Endothelial cell of umbilical vein (primary cell): ENCODE data around the gene RER1. TPM values are rescaled to one million over a fixed set of nuclear protein-coding genes. Genes with fewer than 3 reads are reported as not detected.

ENCODE experiments used
- BruUV-seq: library from RNA; stranded (reverse); fragments of 400-500 nt; replicated peaks from 2 replicates; lab custom pipeline; 2021; lab: Mats Ljungman, UMichigan
- CTCF ChIA-PET: fragments of 300-600, 350-600 bp; sonication (Branson Sonifier 250); formaldehyde crosslinking; loops from one replicate; lab custom pipeline; 2021; ENCODE audit warnings: antibody characterized with exemption, inconsistent platforms; lab: Charles Lee
- POLR2A ChIA-PET: fragments of 300-600, 350-600 bp; sonication (Branson Sonifier 250); formaldehyde crosslinking; loops from one replicate; lab custom pipeline; 2021; ENCODE audit warnings: antibody characterized with exemption, inconsistent platforms; lab: Charles Lee
- DNase-seq: peaks from one replicate; pipeline ENCODE4 v3.0.0-alpha.2; 2011; ENCODE audit warnings: low read depth, low spot score
- FAIRE-seq: peaks from 2 replicates; lab custom pipeline; 2011; peaks lifted over from hg19 to GRCh38; lab: Jason Lieb, UNC
- H2AFZ ChIP-seq: 2 replicates; pipeline ENCODE4 v1.6.0; 2012; ENCODE audit warnings: low read depth, low read length, control low read depth, inconsistent platforms
- H3K27ac ChIP-seq: 2 replicates; pipeline ENCODE4 v1.5.1; 2011; ENCODE audit warnings: low read depth, mild to moderate bottlenecking, control low read depth, low read length, moderate library complexity; ENCODE audit not compliant: insufficient read depth
- H3K27me3 ChIP-seq, 2 experiments: 2 replicates each; pipeline versions ENCODE4 v1.6.0 to v1.6.1; 2011; ENCODE audit warnings: low read length in 2 of 2, mixed read lengths in 1 of 2; ENCODE audit not compliant: control insufficient read depth in 2 of 2, insufficient read depth in 2 of 2
- H3K36me3 ChIP-seq, 2 experiments: 2 replicates in 1 of 2; 3 replicates in 1 of 2; pipeline ENCODE4 v1.5.1; 2011; ENCODE audit warnings: low read length in 2 of 2, mild to moderate bottlenecking in 1 of 2, moderate library complexity in 1 of 2; ENCODE audit not compliant: control insufficient read depth in 2 of 2, insufficient read depth in 2 of 2; ENCODE audit errors: extremely low read depth in 1 of 2
- H3K4me1 ChIP-seq: 3 replicates; pipeline ENCODE4 v1.5.1; 2011; ENCODE audit warnings: mild to moderate bottlenecking, low read length; ENCODE audit not compliant: control insufficient read depth, insufficient read depth; ENCODE audit errors: extremely low read depth
- H3K4me2 ChIP-seq: 2 replicates; pipeline ENCODE4 v1.6.1; 2011; ENCODE audit warnings: low read length, control low read depth, mixed read lengths; ENCODE audit not compliant: insufficient read depth
- H3K4me3 ChIP-seq, 3 experiments: fragments of 200-600 bp in 1 of 3; sonication (generic), shearing (Covaris generic) in 1 of 3; replicated peaks in 1 of 3; 2 replicates each; pipeline ENCODE4 v1.5.1; 2011 to 2016; ENCODE audit warnings: control low read depth in 3 of 3, low read length in 3 of 3, mild to moderate bottlenecking in 2 of 3, inconsistent platforms in 1 of 3, low read depth in 1 of 3, moderate library complexity in 1 of 3; ENCODE audit not compliant: insufficient read depth in 1 of 3
- H3K79me2 ChIP-seq: 2 replicates; pipeline ENCODE4 v1.6.0; 2012; ENCODE audit warnings: low read length, inconsistent platforms; ENCODE audit not compliant: control insufficient read depth, insufficient read depth
- H3K9ac ChIP-seq: replicated peaks from 2 replicates; pipeline ENCODE3; 2011; ENCODE audit warnings: low read length, control low read depth; ENCODE audit not compliant: insufficient read depth; ENCODE audit errors: extremely low read depth
- H3K9me1 ChIP-seq: replicated peaks from 3 replicates; pipeline ENCODE4 v1.6.0; 2011; ENCODE audit warnings: mild to moderate bottlenecking, low read length; ENCODE audit not compliant: control insufficient read depth, insufficient read depth; ENCODE audit errors: extremely low read depth
- H3K9me3 ChIP-seq: replicated peaks from 2 replicates; pipeline ENCODE4 v1.5.1; 2012; ENCODE audit warnings: low read length, inconsistent platforms; ENCODE audit not compliant: control insufficient read depth, insufficient read depth
- H4K20me1 ChIP-seq: replicated peaks from 2 replicates; pipeline ENCODE3; 2011; ENCODE audit warnings: mild to moderate bottlenecking, low read length; ENCODE audit not compliant: control insufficient read depth, insufficient read depth; ENCODE audit errors: extremely low read depth
- EZH2 ChIP-seq: IDR thresholded peaks from 2 replicates; pipeline ENCODE4 v1.6.1; 2012; ENCODE audit warnings: borderline replicate concordance, low read depth, mild to moderate bottlenecking, moderate library complexity, low read length, inconsistent platforms; ENCODE audit not compliant: severe bottlenecking
- FOS ChIP-seq: IDR thresholded peaks from 2 replicates; pipeline ENCODE4 v1.6.1; 2011; ENCODE audit warnings: mild to moderate bottlenecking, low read length, moderate library complexity, borderline replicate concordance; ENCODE audit not compliant: insufficient read depth
- GATA2 ChIP-seq: IDR thresholded peaks from 2 replicates; pipeline ENCODE4 v1.7.0; 2011; ENCODE audit warnings: low read depth, mild to moderate bottlenecking, moderate library complexity, mixed read lengths, low read length; ENCODE audit not compliant: insufficient read length, insufficient read depth
- JUN ChIP-seq: IDR thresholded peaks from 2 replicates; pipeline ENCODE4 v1.6.1; 2011; ENCODE audit warnings: borderline replicate concordance, low read depth; ENCODE audit not compliant: insufficient read length, insufficient read depth
- MYC ChIP-seq: IDR thresholded peaks from one replicate; pipeline ENCODE4 v1.6.1; 2011; ENCODE audit warnings: mild to moderate bottlenecking, low read depth, low read length
- POLR2A ChIP-seq: IDR thresholded peaks from 2 replicates; pipeline ENCODE4 v1.6.1; 2012; ENCODE audit warnings: low read depth, mild to moderate bottlenecking, control low read depth, low read length
- POLR2AphosphoS5 ChIP-seq: IDR thresholded peaks from 2 replicates; pipeline ENCODE4 v1.6.1; 2012; ENCODE audit warnings: low read depth, mild to moderate bottlenecking, control low read depth, low read length, moderate library complexity; ENCODE audit not compliant: insufficient read depth
- dilution Hi-C: fragments of 300-500 bp; cut with MboI; formaldehyde crosslinking; loops from one replicate; pipeline ENCODE4 v1.15.0; 2019; ENCODE audit warnings: low sequenced_read_pairs; ENCODE audit not compliant: extremely low pct_ligation_motif_present
- intact Hi-C: fragments of 100-400 bp; cut with micrococcal nuclease; formaldehyde crosslinking; loops from one replicate; pipeline ENCODE4 v1.10.0; 2022
- polyA plus RNA-seq, 4 experiments: library from polyadenylated mRNA; depleted of rRNA in 3 of 4; stranded (reverse) in 3 of 4; unstranded in 1 of 4; fragments of >200 nt; gene quantifications; 2 replicates each; pipeline versions ENCODE4 v1.2.1 to v1.2.3, GENCODE V29; 2011 to 2012; ENCODE audit warnings: missing spikeins in 1 of 4
- total RNA-seq: library from RNA; stranded (reverse); gene quantifications from 2 replicates; pipeline ENCODE4 v1.2.3, GENCODE V29; 2021
- TF ChIP-seq, protein P1 (sequence below), 2 donors: IDR thresholded peaks; 1 replicate in 1 of 2; 2 replicates in 1 of 2; pipeline ENCODE4 v1.5.1; 2011; ENCODE audit warnings: low read length in 2 of 2, mild to moderate bottlenecking in 2 of 2, moderate library complexity in 2 of 2, control low read depth in 1 of 2, inconsistent platforms in 1 of 2, low read depth in 1 of 2; ENCODE audit not compliant: insufficient read depth in 1 of 2; ENCODE audit errors: extremely low read depth in 1 of 2
- TF ChIP-seq, protein P2 (sequence below): IDR thresholded peaks from 2 replicates; pipeline ENCODE4 v1.6.1; 2011; ENCODE audit not compliant: insufficient read depth, insufficient read length

The RER1 gene
- total and polyA plus RNA-seq, 2 donors (not counting 3 experiments of a cell fraction or from before 2014, with no cell fraction given): 179 to 292 TPM

DNA sequence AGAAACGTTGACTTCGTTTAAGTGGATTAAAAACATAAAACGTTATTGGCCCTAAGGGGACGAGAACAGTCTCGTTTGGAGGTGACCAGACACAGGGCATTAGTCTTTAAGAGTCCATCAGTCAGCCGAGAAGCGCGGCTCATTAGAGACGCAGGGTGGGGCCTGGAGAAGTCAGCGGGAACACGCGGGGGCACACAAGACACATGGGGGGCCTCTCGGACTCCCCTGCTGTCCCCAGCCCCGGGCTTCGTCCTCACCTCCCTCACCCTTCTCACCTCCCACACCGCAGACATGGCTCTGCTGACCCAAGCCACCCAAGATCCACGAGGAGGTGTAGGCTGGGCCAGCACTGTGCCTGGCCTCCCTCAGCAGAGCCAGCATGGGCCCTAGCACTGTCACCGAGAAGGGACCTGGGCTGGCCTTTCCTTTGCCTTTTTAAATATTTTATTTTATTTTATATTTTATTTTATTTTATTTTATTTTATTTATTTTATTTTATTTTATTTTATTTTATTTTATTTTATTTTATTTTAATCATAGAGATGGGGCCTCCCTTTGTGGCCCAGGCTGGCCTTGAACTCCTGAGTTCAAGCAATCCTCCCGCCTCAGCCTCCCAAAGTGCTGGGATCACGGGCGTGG lies 49.1 kb upstream of the RER1 start:
- dilution Hi-C loops (no loop called here), intact Hi-C loops (no loop called here)
- POLR2A ChIA-PET: no interaction called here
- no peak overlapping the region for H3K27ac ChIP-seq
- no peaks in the 10 kb centered on the region for H3K4me1 ChIP-seq
- FAIRE-seq (no peak), DNase-seq (no peak)
- no peaks in the 10 kb centered on the region for H4K20me1 ChIP-seq
- no TSS peak for BruUV-seq
- no peaks in the 10 kb centered on the region for H3K79me2 ChIP-seq
- CTCF ChIA-PET: no interaction called here
- no peak overlapping the region for H3K4me3 ChIP-seq
- H3K9me3 ChIP-seq: no peaks in the 10 kb centered on the region
- H3K9ac ChIP-seq: no peak overlapping the region
- no peaks in the 10 kb centered on the region for H3K36me3 ChIP-seq
- no peaks in the 10 kb centered on the region for H3K9me1 ChIP-seq
- TF ChIP-seq FOS (no peak), GATA2 (no peak), POLR2AphosphoS5 (no peak), POLR2A (no peak), MYC (no peak), EZH2 (no peak), JUN (no peak)
- TF ChIP-seq, protein P1, sequence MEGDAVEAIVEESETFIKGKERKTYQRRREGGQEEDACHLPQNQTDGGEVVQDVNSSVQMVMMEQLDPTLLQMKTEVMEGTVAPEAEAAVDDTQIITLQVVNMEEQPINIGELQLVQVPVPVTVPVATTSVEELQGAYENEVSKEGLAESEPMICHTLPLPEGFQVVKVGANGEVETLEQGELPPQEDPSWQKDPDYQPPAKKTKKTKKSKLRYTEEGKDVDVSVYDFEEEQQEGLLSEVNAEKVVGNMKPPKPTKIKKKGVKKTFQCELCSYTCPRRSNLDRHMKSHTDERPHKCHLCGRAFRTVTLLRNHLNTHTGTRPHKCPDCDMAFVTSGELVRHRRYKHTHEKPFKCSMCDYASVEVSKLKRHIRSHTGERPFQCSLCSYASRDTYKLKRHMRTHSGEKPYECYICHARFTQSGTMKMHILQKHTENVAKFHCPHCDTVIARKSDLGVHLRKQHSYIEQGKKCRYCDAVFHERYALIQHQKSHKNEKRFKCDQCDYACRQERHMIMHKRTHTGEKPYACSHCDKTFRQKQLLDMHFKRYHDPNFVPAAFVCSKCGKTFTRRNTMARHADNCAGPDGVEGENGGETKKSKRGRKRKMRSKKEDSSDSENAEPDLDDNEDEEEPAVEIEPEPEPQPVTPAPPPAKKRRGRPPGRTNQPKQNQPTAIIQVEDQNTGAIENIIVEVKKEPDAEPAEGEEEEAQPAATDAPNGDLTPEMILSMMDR (IDR thresholded peaks at IDR 0.05; ENCODE audit: extremely low read depth in 1 of 2, insufficient read depth in 1 of 2, low read depth in 1 of 2, low read length in 2 of 2): no peak
- TF ChIP-seq, protein P2, sequence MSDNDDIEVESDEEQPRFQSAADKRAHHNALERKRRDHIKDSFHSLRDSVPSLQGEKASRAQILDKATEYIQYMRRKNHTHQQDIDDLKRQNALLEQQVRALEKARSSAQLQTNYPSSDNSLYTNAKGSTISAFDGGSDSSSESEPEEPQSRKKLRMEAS: no peak
- no peak overlapping the region for H3K4me2 ChIP-seq
- no peaks in the 10 kb centered on the region for H3K27me3 ChIP-seq
- no peak overlapping the region for H2AFZ ChIP-seq
